HepG2 (cell line): ENCODE measurements around the gene SLC41A3.

ENCODE experiments used
- EZH2 ChIP-seq: conservative IDR thresholded peaks from 2 replicates; pipeline ENCODE4 v1.6.1; 2012; ENCODE audit warnings: mild to moderate bottlenecking, low read depth, low read length, moderate library complexity
- HNRNPL ChIP-seq: fragments of 200-400 bp; formaldehyde crosslinking; IDR thresholded peaks from 2 replicates; pipeline ENCODE4 v1.6.1; 2017; ENCODE audit warnings: mild to moderate bottlenecking, low read depth, low read length
- NR0B2 ChIP-seq: sonication (generic); formaldehyde crosslinking; IDR thresholded peaks from 2 replicates; pipeline ENCODE4 v1.4.0; 2020; ENCODE audit warnings: mild to moderate bottlenecking, missing genetic modification reagents
- PTBP1 ChIP-seq: fragments of 200-400 bp; formaldehyde crosslinking; IDR thresholded peaks from 2 replicates; pipeline ENCODE4 v1.6.1; 2018; ENCODE audit warnings: low read length, low read depth; ENCODE audit not compliant: poor library complexity, severe bottlenecking
- STAT5B ChIP-seq: sonication (generic); formaldehyde crosslinking; IDR thresholded peaks from 2 replicates; pipeline ENCODE4 v1.4.0; 2020; ENCODE audit warnings: missing genetic modification reagents
- TBP ChIP-seq: sonication (generic); formaldehyde crosslinking; IDR thresholded peaks from 2 replicates; pipeline ENCODE4 v1.5.0; 2020; ENCODE audit warnings: missing genetic modification reagents
- ZNF773 ChIP-seq: sonication (generic); formaldehyde crosslinking; IDR thresholded peaks from 2 replicates; pipeline ENCODE4 v1.4.0; 2020; ENCODE audit warnings: missing genetic modification reagents, borderline replicate concordance
- ZNF780A ChIP-seq: sonication (generic); formaldehyde crosslinking; IDR thresholded peaks from 2 replicates; pipeline ENCODE4 v1.8.0; 2022; ENCODE audit warnings: mild to moderate bottlenecking, missing genetic modification reagents, moderate library complexity
- TF ChIP-seq, protein P1 (sequence below): sonication (generic); formaldehyde crosslinking; conservative IDR thresholded peaks from 2 replicates; pipeline ENCODE4 v1.8.0; 2022; ENCODE audit warnings: low read depth, missing genetic modification reagents

- TF ChIP-seq EZH2 (no peak), HNRNPL (no peak), PTBP1 (no peak), TBP (CRISPR knock-in tag) (no peak), NR0B2 (no peak), STAT5B (CRISPR knock-in tag) (no peak), ZNF773 (CRISPR knock-in tag) (no peak), ZNF780A (CRISPR knock-in tag) (no peak)
- TF ChIP-seq, protein P1, sequence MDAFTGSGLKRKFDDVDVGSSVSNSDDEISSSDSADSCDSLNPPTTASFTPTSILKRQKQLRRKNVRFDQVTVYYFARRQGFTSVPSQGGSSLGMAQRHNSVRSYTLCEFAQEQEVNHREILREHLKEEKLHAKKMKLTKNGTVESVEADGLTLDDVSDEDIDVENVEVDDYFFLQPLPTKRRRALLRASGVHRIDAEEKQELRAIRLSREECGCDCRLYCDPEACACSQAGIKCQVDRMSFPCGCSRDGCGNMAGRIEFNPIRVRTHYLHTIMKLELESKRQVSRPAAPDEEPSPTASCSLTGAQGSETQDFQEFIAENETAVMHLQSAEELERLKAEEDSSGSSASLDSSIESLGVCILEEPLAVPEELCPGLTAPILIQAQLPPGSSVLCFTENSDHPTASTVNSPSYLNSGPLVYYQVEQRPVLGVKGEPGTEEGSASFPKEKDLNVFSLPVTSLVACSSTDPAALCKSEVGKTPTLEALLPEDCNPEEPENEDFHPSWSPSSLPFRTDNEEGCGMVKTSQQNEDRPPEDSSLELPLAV = no peak
Observed at GRCh38 chr3:126107957-126108675, 24.2 kb upstream of the SLC41A3 start.
